Adipocyte (in vitro differentiated cells): ENCODE data around the gene THBS2.

Experiments
- DNase-seq: peaks from one replicate; pipeline ENCODE4 v3.0.0-alpha.2; 2015; ENCODE audit warnings: low read depth
- H3K27me3 ChIP-seq: replicated peaks from 2 replicates; pipeline ENCODE4 v1.7.0; 2013; ENCODE audit warnings: mild to moderate bottlenecking, low read length, moderate library complexity; ENCODE audit not compliant: control insufficient read depth, insufficient read depth
- H3K36me3 ChIP-seq: 2 replicates; pipeline ENCODE4 v1.7.0; 2013; ENCODE audit warnings: low read length, mild to moderate bottlenecking, moderate library complexity; ENCODE audit not compliant: control insufficient read depth, insufficient read depth, severe bottlenecking
- H3K4me1 ChIP-seq: 2 replicates; pipeline ENCODE4 v1.7.0; 2013; ENCODE audit warnings: mild to moderate bottlenecking, low read length, moderate library complexity; ENCODE audit not compliant: control insufficient read depth, insufficient read depth
- H3K4me3 ChIP-seq: 2 replicates; pipeline ENCODE4 v1.7.0; 2013; ENCODE audit warnings: mild to moderate bottlenecking, low read length, moderate library complexity
- H3K9ac ChIP-seq: 2 replicates; pipeline ENCODE4 v1.7.0; 2013; ENCODE audit warnings: mild to moderate bottlenecking, low read length, moderate library complexity
- H3K9me3 ChIP-seq: 2 replicates; pipeline ENCODE4 v1.7.0; 2013; ENCODE audit warnings: mild to moderate bottlenecking, low read length, moderate library complexity; ENCODE audit not compliant: control insufficient read depth

THBS2 gene

DNA sequence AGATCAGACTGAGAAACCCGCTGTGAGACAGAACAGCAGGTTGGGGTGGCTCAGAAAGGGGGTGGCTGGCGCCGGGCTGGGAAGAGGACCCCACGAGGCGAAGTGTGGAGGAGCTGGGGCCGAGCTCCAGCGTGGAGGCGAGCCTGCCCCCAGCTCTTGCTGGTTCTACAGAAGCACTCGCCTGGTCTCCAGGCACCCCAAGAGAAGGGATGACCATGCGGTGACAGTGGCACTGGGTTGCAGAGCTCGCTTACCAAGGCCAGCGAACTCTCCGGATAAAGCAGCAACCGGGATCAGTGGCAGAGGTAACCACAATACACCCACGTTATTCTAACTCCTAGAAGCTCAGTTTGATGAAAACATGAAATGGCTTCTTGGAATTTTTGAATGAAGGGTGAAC is 26.5 kb downstream of the THBS2 start:
- DNase-seq = no peak
- Histone ChIP-seq H3K9ac (no peak overlapping the region), H3K9me3 (no peaks in the 10 kb centered on the region), H3K4me3 (no peak overlapping the region), H3K4me1 (peaks cover 14% of the 10 kb centered on the region), H3K36me3 (peaks cover 98% of the 10 kb centered on the region), H3K27me3 (no peaks in the 10 kb centered on the region)

DNA sequence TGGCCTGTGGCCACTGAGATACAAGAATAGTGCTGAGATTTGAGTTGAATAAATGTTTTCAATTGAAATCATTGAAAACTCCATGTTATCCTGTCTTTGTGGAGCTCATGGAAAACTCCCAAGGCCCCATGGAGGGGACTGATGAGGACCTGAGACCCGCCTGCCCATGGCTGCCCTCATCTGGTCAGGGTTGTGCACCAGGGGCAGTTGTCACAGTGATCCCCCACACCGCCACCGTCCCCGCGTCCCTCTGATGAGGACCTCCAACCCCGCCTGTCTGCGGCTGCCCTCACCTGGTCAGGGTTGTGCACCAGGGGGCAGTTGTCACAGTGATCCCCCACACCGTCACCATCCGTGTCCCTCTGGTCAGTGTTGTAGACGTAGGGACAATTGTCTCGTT is 27.8 kb downstream of the THBS2 start:
- no peaks in the 10 kb centered on the region for H3K9me3 ChIP-seq
- no peak for DNase-seq
- no peak overlapping the region for H3K9ac ChIP-seq
- H3K27me3 ChIP-seq = no peaks in the 10 kb centered on the region
- H3K36me3 ChIP-seq = peaks cover 98% of the 10 kb centered on the region
- no peak overlapping the region for H3K4me3 ChIP-seq
- H3K4me1 ChIP-seq = peaks cover 16% of the 10 kb centered on the region

DNA sequence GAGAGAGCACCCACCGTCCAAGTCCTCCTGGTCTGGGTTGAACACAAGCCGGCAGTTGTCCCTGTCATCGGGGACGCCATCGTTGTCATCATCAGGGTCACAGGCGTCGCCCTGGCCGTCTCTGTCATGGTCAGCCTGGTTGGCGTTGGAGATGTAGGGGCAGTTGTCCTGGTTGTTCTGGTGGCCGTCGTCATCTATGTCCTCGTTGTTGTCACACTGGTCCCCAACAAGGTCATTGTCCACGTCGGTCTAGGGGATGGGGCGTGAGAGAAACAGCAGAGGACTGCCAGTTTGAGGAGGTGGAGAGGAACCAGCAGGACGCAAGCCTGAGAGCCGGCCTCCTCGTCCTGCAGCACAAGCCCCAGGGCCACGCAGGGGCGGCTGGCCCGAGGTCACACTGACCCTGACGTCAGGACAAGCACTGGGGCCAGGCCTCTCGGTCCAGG is 28.5 kb downstream of the THBS2 start:
- Histone ChIP-seq H3K4me1 (peaks cover 21% of the 10 kb centered on the region), H3K27me3 (no peaks in the 10 kb centered on the region), H3K9me3 (no peaks in the 10 kb centered on the region), H3K36me3 (peaks cover 98% of the 10 kb centered on the region), H3K9ac (no peak overlapping the region), H3K4me3 (no peak overlapping the region)
- no peak for DNase-seq

DNA sequence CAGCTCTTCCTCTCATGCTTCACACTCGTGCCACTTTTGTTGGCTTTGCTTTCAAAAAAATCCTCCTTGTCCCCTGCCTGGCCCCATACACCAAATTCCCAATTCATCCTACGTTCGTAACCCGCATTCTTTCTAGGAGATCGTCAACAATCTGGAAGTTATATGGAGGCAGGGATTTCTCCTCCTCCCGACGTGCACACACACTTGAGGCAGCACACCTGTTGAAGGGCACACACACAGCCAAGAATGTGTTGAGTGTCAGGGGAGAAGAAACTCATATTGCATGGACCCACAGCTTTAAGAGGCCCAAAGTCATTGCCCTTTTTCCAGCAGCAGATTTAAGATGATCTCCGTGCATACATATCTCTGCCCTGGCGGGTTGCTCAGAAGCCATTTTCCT is 28.9 kb downstream of the THBS2 start:
- Histone ChIP-seq H3K9ac (peak overlapping the region; percentile 22), H3K4me1 (peaks cover 21% of the 10 kb centered on the region), H3K4me3 (no peak overlapping the region), H3K9me3 (no peaks in the 10 kb centered on the region), H3K36me3 (peaks cover 98% of the 10 kb centered on the region), H3K27me3 (no peaks in the 10 kb centered on the region)
- no peak for DNase-seq

DNA sequence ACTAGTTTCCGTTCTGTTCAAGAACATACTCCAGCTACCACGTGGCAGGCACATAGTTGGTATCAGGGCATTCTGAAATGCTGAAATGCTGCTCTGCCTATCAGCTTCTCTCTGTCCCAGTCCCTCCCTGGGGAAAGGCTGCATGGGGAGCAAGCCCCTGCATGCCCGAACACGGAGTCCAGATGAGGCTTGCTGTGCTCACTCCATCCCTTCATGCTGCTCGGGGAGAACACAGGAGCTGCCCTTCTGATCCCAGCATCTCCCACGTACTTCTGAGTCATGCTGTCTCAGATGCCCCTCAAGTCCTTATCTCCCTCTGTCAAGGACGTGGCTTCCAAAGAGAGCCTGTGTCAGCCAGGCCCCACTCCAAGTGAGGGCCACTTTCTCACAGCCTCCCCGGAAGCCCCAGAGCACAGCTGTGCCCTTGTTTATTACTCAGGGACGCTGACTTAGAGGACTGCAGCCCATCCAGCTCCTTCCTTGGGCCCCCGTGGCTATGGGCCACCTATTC is 29.4 kb downstream of the THBS2 start:
- Histone ChIP-seq H3K4me3 (no peak overlapping the region), H3K36me3 (peaks cover 98% of the 10 kb centered on the region), H3K9ac (peak overlapping the region; percentile 22), H3K4me1 (peaks cover 16% of the 10 kb centered on the region), H3K9me3 (no peaks in the 10 kb centered on the region), H3K27me3 (no peaks in the 10 kb centered on the region)
- no peak for DNase-seq

DNA sequence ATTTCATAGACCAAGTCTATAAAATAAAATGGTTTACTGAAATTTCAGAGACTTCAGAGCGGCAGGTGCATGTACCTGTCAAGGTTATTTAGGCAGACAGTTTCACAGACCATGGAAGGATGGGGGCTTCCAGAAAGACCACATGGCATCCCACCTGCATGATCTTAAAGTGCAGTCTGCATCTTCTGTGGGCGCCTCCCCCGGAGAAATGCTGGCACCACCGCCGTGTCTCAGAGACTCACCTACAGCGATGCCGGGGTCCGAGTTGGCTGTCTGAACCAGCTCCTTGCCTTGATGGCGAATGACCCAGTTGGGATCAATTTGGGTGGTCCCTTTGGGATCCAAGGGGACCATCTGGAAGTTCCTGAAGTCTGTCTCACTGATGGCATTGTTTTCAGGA is 30.6 kb downstream of the THBS2 start:
- Histone ChIP-seq H3K9me3 (no peaks in the 10 kb centered on the region), H3K4me1 (peaks cover 16% of the 10 kb centered on the region), H3K36me3 (peaks cover 100% of the 10 kb centered on the region), H3K9ac (no peak overlapping the region), H3K4me3 (no peak overlapping the region), H3K27me3 (no peaks in the 10 kb centered on the region)
- no peak for DNase-seq

DNA sequence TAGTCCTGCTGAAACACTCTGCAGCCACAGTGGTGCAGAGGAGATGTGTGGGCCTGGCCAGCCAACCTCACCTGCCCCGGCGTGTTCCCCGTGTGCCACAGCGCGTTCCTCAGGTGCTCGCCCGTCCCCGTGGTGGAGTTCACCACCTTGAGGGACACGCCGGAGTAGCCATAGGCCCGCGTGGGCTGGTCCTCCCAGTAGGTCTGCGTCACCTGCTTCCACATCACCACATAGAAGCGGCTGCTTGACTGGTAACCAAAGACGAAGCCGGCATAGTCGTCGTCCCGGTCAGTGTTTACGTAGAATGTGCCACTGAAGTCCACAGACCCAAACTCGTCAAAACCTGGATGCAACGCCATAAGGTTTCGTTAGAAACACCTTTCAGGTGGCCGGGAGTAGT is 31.5 kb downstream of the THBS2 start:
- Histone ChIP-seq H3K9ac (no peak overlapping the region), H3K27me3 (no peaks in the 10 kb centered on the region), H3K9me3 (no peaks in the 10 kb centered on the region), H3K4me1 (peaks cover 23% of the 10 kb centered on the region), H3K36me3 (peaks cover 100% of the 10 kb centered on the region), H3K4me3 (no peak overlapping the region)
- DNase-seq = no peak

DNA sequence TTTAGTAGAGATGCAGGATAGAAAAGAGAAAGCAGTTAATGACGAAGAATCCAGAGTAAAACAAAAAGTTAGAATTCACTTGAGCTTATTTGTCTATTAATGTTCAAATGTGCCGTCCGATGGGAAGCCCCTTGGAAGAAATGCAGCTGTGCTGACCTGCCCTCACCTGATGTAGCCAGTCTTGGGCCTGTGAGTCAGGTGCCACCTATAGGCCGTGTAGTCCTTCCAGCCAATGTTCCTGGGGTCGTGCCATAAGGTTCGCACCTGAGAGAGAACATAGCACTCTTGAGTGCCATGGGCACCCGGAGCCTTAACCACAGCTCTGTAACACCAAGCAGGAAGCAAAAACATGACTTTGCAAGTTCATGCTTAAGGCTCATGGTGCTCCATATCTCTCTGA is 32.4 kb downstream of the THBS2 start:
- Histone ChIP-seq H3K9me3 (no peaks in the 10 kb centered on the region), H3K4me3 (no peak overlapping the region), H3K27me3 (no peaks in the 10 kb centered on the region), H3K36me3 (peaks cover 100% of the 10 kb centered on the region), H3K4me1 (peaks cover 32% of the 10 kb centered on the region), H3K9ac (no peak overlapping the region)
- DNase-seq = no peak

DNA sequence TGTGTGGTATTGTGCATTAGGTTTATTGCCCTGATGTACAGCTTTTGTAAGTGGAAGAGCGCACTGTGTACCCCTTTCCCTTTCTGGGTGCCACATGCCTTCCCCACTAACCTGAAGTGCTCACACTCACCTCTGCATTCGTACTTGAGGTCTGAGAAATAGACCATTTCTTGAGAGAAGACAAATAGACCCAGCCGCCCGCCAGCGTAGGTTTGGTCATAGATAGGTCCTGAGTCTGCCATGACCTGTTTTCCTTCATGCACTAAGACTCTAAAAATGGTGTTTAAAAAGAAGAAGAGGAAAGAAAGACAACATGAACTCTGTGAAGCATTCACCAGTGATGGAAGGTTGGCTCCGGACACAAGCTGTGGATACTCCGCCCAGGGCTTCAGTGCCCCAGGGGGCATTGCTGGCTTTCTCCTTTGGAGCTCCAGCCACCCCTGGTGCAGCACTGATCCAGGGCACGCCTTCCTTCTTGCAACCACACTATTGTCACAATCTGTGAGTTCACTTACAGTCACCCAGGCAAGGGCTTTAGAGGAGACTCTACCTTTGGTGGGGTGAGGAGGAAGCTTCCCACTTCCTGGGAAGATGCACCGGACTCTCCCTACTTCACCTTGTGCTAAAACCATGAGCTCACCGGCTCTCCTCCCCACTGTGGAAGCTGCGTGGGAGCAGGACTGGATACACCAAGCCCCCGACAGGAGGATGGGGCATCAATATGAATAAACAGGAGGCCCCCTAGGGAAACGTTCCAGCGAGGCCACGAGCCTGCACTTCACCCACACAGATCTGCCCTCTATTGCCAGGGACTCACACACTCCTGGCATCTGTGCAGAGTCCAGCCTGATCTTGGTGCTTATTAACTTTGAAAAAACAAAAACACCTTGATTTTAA is 33.3 kb downstream of the THBS2 start:
- no peaks in the 10 kb centered on the region for H3K27me3 ChIP-seq
- H3K36me3 ChIP-seq = peaks cover 96% of the 10 kb centered on the region
- no peaks in the 10 kb centered on the region for H3K9me3 ChIP-seq
- H3K9ac ChIP-seq = peak overlapping the region; percentile 33
- no peak overlapping the region for H3K4me3 ChIP-seq
- peaks cover 41% of the 10 kb centered on the region for H3K4me1 ChIP-seq
- no peak for DNase-seq

DNA sequence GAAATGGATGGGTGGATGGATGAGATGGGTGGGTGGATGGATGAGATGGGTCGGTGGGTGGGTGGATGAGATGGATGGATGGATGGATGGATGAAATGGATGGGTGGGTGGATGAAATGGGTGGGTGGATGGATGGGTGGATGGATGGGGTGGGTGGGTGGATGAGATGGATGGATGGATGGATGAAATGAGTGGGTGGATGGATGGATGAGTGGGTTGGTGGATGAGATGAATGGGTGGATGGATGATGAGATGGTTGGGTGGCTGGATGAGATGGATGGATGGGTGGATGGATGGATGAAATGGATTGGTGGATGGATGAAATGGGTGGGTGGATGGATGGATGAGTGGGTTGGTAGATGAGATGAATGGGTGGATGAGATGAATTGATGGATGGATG is 35.7 kb downstream of the THBS2 start:
- H3K36me3 ChIP-seq = peaks cover 73% of the 10 kb centered on the region

DNA sequence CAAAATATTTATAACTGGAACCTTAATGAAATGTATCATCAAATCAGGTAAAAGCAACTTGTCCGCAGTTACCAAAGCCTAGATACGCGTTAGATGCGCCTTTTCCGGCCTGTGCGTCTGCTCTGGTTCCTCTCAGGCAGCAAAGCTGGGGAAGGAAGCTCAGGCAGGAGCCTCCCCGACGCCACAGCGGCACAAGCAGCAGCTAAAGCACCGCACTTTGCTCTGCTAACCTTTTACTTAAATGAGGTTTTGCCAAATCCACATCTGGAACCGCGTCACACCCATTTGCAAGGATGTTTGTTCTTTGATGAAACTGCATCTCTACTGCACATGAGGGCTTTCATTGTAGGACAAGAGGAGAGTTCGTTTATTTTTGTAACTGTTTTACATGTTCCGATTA is 36.8 kb downstream of the THBS2 start:
- Histone ChIP-seq H3K9me3 (no peaks in the 10 kb centered on the region), H3K36me3 (peaks cover 62% of the 10 kb centered on the region), H3K4me1 (peaks cover 65% of the 10 kb centered on the region), H3K9ac (peak overlapping the region; percentile 91), H3K4me3 (peak overlapping the region; percentile 4), H3K27me3 (no peaks in the 10 kb centered on the region)
- DNase-seq = no peak

More for the DNA sequence above, 35.7 kb downstream of the THBS2 start:
- Histone ChIP-seq H3K4me1 (peaks cover 59% of the 10 kb centered on the region), H3K9me3 (no peaks in the 10 kb centered on the region), H3K9ac (no peak overlapping the region), H3K27me3 (no peaks in the 10 kb centered on the region), H3K4me3 (no peak overlapping the region)
- DNase-seq = no peak
